ENCODE measurements around the gene BEGAIN. TPM values are rescaled to one million over a fixed set of nuclear protein-coding genes. Genes with fewer than 3 reads are reported as not detected.

BEGAIN gene
- total and polyA plus RNA-seq, 2 donors (not counting 3 experiments of a cell fraction or from before 2014, with no cell fraction given) = 0.49 TPM; not detected in 1

- no peaks in the 10 kb centered on the region for H3K27me3 ChIP-seq (ENCODE audit: control insufficient read depth in 2 of 2, insufficient read depth in 2 of 2, low read length in 2 of 2)
- no peaks in the 10 kb centered on the region for H3K79me2 ChIP-seq (ENCODE audit: control insufficient read depth, insufficient read depth, low read length)
- no peaks in the 10 kb centered on the region for H4K20me1 ChIP-seq (replicated peaks; ENCODE audit: control insufficient read depth, extremely low read depth, insufficient read depth, low read length)
- dilution Hi-C loops (cut with MboI; ENCODE audit: extremely low pct_ligation_motif_present, low sequenced_read_pairs) (no loop called here), intact Hi-C loops (cut with micrococcal nuclease) (no loop called here)
- H3K9me1 ChIP-seq (replicated peaks; ENCODE audit: control insufficient read depth, extremely low read depth, insufficient read depth, low read length) = no peaks in the 10 kb centered on the region
- POLR2A ChIA-PET = no interaction called here
- FAIRE-seq (no peak), DNase-seq (ENCODE audit: low read depth, low spot score) (no peak)
- H3K36me3 ChIP-seq (ENCODE audit: control insufficient read depth in 2 of 2, extremely low read depth in 1 of 2, insufficient read depth in 2 of 2, low read length in 2 of 2) = no peaks in the 10 kb centered on the region
- no peak overlapping the region for H3K9ac ChIP-seq (replicated peaks; ENCODE audit: extremely low read depth, insufficient read depth, low read length)
- TF ChIP-seq EZH2 (IDR thresholded peaks at IDR 0.05; ENCODE audit: borderline replicate concordance, low read depth, low read length, severe bottlenecking) = no peak
- no peak for TF ChIP-seq POLR2A (IDR thresholded peaks at IDR 0.05; ENCODE audit: low read depth, low read length)
- TF ChIP-seq FOS (IDR thresholded peaks at IDR 0.05; ENCODE audit: borderline replicate concordance, insufficient read depth, low read length) = no peak
- TF ChIP-seq MYC (IDR thresholded peaks at IDR 0.05; ENCODE audit: low read depth, low read length) = no peak
- no peak for TF ChIP-seq MAX (IDR thresholded peaks at IDR 0.05; ENCODE audit: insufficient read depth, insufficient read length)
- TF ChIP-seq JUN (IDR thresholded peaks at IDR 0.05; ENCODE audit: borderline replicate concordance, insufficient read depth, insufficient read length, low read depth) = no peak
- TF ChIP-seq GATA2 (IDR thresholded peaks at IDR 0.05; ENCODE audit: insufficient read depth, insufficient read length, low read depth, low read length) = no peak
- TF ChIP-seq CTCF (IDR thresholded peaks at IDR 0.05; ENCODE audit: extremely low read depth in 1 of 2, insufficient read depth in 1 of 2, low read depth in 1 of 2, low read length in 2 of 2) = no peak
- no peak for TF ChIP-seq POLR2AphosphoS5 (IDR thresholded peaks at IDR 0.05; ENCODE audit: insufficient read depth, low read depth, low read length)
- H3K4me2 ChIP-seq (ENCODE audit: insufficient read depth, low read length) = no peak overlapping the region
- CTCF ChIA-PET = no interaction called here
- no TSS peak for BruUV-seq (replicated peaks)
- no peak overlapping the region for H3K4me3 ChIP-seq (replicated peaks in 1 of 3; ENCODE audit: insufficient read depth in 1 of 3, low read depth in 1 of 3, low read length in 3 of 3)
- H3K4me1 ChIP-seq (ENCODE audit: control insufficient read depth, extremely low read depth, insufficient read depth, low read length) = no peaks in the 10 kb centered on the region
- H2AFZ ChIP-seq (ENCODE audit: low read depth, low read length) = no peak overlapping the region
- no peak overlapping the region for H3K27ac ChIP-seq (ENCODE audit: insufficient read depth, low read depth, low read length)
- no peaks in the 10 kb centered on the region for H3K9me3 ChIP-seq (replicated peaks; ENCODE audit: control insufficient read depth, insufficient read depth, low read length)
Measured at GRCh38 chr14:100539003-100539660, 48.1 kb downstream of the BEGAIN start.
